Myocyte (in vitro differentiated cells): ENCODE measurements around the gene TBC1D22A. TPM values are rescaled to one million over a fixed set of nuclear protein-coding genes. Genes with fewer than 3 reads are reported as not detected.
A peak's percentile ranks its signal among the peaks of the same experiment; 100 is the strongest.
"Not testable (repeated sequence)": the region's sequence is repeated elsewhere in the genome, so short reads cannot be mapped to it uniquely, and the experiment has no call there.

ENCODE experiments used
- DNase-seq: peaks from one replicate; pipeline ENCODE4 v3.0.0-alpha.2; 2012; ENCODE audit warnings: low read depth
- total RNA-seq: library from RNA; depleted of rRNA; stranded (reverse); fragments of >200 nt; gene quantifications from 2 replicates; pipeline ENCODE4 v1.2.3, GENCODE V29; 2014

Gene TBC1D22A
- total RNA-seq, 1 donor from 2014 or later, result 15.9 TPM

- DNase-seq, result not testable (repeated sequence)
Observed at GRCh38 chr22:47170511-47171440, 408.3 kb downstream of the TBC1D22A start.

GRCh38 chr22:47171441-47172221 lies 409.2 kb downstream of the TBC1D22A start:
- no peak for DNase-seq

- no peak for DNase-seq
Observed at GRCh38 chr22:47172771-47173534, 410.5 kb downstream of the TBC1D22A start.

- DNase-seq, result no peak
Observed at GRCh38 chr22:47173535-47174021, 411.1 kb downstream of the TBC1D22A start.

- DNase-seq, result no peak
Observed at GRCh38 chr22:47174096-47174495, 411.6 kb downstream of the TBC1D22A start.

GRCh38 chr22:47174671-47175112 lies 412.2 kb downstream of the TBC1D22A start:
- no peak for DNase-seq

- no peak for DNase-seq
Observed at GRCh38 chr22:47175151-47176025, 412.9 kb downstream of the TBC1D22A start.

DNA sequence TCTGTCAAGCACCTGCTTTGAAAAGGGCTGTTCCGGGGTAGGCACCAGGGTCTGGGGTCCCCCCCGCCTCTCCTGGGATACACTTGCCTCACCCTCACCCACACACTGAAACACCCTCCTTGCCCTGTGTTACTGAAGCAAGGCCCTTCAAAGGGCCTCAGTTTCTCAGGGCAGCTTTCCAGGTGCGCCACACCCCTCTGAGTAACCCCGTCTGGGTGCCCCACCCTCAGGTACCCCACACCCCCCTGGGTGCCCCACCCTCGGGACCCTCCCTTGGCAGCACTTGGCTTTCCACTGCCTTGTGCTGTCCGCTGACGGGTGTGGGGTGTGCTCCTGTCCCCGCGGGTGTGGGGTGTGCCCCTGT lies 413.6 kb downstream of the TBC1D22A start:
- DNase-seq, result no peak

DNA sequence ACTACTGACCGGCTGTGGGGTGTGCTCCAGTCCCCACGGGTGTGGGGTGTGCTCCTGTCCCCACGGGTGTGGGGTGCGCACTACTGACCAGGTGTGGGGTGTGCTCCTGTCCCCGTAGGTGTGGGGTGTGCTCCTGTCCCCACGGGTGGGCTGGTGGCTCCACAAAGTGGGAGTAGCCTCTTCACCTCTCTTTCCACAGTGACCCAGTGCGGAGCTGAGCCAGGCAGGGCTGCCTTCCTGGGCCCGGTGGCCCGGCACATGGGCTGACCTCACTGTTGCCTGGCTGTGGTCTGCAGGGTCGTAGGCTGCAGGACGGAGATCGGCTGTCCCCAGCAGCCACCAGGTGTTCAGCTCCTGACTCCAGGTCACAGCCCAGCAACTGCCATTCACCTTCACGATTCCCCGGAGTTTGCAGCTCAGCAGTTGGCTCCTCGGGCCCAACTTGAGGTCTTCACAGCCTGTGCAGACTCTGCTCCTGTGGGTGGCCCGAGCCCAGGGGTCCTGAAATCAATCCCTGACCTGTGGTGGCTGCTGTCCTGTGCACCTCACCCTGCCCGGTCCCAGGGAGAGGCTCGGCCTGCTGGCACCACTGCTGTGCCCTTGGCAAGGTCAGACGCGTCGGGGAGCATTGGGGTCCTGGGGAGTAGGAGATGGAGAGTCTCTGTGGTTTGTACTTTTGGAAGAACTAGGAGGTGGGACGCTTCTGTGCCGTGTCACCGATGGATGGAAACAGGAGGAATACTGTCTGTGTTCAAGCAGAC lies 414.3 kb downstream of the TBC1D22A start:
- DNase-seq, result no peak

GRCh38 chr22:47177334-47177815 lies 414.9 kb downstream of the TBC1D22A start:
- DNase-seq, result no peak

- DNase-seq, result no peak
Observed at GRCh38 chr22:47178339-47178738, 415.9 kb downstream of the TBC1D22A start.

- DNase-seq, result no peak
Observed at GRCh38 chr22:47180796-47181195, 418.3 kb downstream of the TBC1D22A start.

DNA sequence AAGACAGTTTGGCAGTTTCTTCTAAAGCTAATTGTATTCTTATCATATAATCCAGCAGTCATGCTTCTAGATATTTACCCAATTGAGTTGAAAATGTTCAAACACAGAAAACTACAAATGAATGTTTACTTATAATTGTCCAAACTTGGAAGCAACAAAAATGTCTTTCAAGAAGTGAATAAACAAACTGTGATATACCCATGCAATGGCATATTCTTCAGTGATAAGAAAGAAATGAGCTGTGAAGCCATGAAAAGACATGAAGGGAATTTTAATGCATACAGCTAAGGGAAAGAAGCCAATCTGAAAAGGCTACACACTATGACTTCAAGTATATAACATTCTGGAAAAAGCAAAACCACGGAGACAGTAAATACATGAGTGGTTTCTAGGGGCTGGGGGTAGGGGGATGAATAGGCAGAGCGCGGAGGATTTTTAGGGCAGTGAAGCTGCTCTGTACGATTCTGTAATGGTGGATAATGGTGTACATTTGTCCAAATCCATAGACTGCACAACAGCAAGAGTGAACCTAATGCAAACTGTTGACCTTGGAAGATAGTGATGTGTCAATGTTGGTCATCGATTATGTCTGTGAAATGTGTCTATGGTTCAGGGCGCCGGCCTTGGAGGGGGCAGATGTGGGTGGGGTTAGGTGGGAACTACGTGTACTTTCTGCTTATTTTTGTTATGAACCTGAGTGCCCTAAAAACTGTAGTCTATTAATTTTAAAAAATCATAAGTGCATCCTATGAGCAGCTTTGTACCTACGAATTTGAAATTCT lies 424.9 kb downstream of the TBC1D22A start:
- DNase-seq, result no peak

DNA sequence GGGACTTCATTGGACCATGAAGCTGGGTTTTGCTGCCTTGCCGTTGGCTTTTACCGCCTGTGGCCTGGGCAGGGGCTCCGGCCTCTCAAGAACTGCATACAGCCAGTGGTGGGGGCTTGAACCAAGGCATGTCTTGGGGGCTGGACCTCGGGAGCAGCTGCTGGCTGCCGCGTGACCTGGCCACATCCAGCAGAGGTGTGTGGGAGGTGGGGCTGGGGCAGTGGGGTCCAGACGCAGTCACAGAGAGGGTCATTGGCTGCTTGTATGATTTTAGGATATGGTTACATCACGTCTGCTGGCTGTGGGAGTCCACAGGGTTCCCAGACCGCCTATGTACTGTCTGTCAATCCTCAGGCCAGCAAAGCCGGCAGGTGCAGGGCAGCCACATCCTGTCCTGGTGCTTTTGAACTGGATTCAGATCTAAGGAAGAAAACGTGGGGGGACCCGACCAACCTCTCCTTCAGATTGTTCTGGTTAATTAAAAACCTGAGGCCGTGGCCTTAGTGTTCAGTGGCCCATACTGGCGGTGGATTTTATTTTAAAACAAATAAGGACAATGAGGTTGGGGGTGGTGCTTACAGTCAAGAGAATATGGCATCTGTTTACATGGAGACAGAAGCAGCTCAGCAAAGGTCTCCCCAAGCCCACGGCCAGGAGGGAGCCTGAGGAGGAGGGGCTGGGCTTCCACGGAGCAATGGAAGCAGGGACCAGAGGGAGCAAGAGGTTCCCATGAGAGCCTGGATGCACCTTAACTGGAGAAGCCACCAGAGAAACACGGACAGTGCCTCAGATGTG lies 426.0 kb downstream of the TBC1D22A start:
- peak; percentile 11 for DNase-seq

GRCh38 chr22:47189056-47189916 lies 426.8 kb downstream of the TBC1D22A start:
- no peak for DNase-seq

GRCh38 chr22:47190276-47190956 lies 428.0 kb downstream of the TBC1D22A start:
- no peak for DNase-seq
